Astrocyte (in vitro differentiated cells and primary cell): Measurements from ENCODE around the gene MOG. TPM values are rescaled to one million over a fixed set of nuclear protein-coding genes. Genes with fewer than 3 reads are reported as not detected.

ENCODE experiments used
- DNase-seq: peaks from one replicate; pipeline ENCODE4 v3.0.0-alpha.2; 2010; ENCODE audit warnings: low read depth
- FAIRE-seq: peaks from 2 replicates; lab custom pipeline; 2011; peaks lifted over from hg19 to GRCh38; lab: Jason Lieb, UNC
- H2AFZ ChIP-seq: 2 replicates; pipeline ENCODE4 v1.6.0; 2012; ENCODE audit warnings: low read depth, low read length, inconsistent platforms
- H3K27ac ChIP-seq: 2 replicates; pipeline ENCODE4 v1.5.1; 2011; ENCODE audit warnings: low read depth, low read length, inconsistent platforms
- H3K27me3 ChIP-seq: 2 replicates; pipeline ENCODE4 v1.6.0; 2011; ENCODE audit warnings: low read length, inconsistent platforms; ENCODE audit not compliant: insufficient read depth
- H3K36me3 ChIP-seq: 2 replicates; pipeline ENCODE4 v1.5.1; 2011; ENCODE audit warnings: low read length, inconsistent platforms; ENCODE audit not compliant: insufficient read depth
- H3K4me1 ChIP-seq: 2 replicates; pipeline ENCODE4 v1.5.1; 2011; ENCODE audit warnings: low read length, inconsistent platforms; ENCODE audit not compliant: insufficient read depth
- H3K4me2 ChIP-seq: 2 replicates; pipeline ENCODE4 v1.6.0; 2012; ENCODE audit warnings: low read length, inconsistent platforms
- H3K4me3 ChIP-seq: 2 replicates; pipeline ENCODE4 v1.5.1; 2011; ENCODE audit warnings: low read depth, mild to moderate bottlenecking, low read length, inconsistent platforms; ENCODE audit not compliant: insufficient read depth
- H3K79me2 ChIP-seq: 2 replicates; pipeline ENCODE4 v1.6.0; 2012; ENCODE audit warnings: mild to moderate bottlenecking, low read length, inconsistent platforms; ENCODE audit not compliant: insufficient read depth
- H3K9ac ChIP-seq: 2 replicates; pipeline ENCODE4 v1.6.0; 2012; ENCODE audit warnings: mild to moderate bottlenecking, low read length, inconsistent platforms
- H3K9me3 ChIP-seq: 2 replicates; pipeline ENCODE4 v1.5.1; 2012; ENCODE audit warnings: low read depth, mild to moderate bottlenecking, low read length, inconsistent platforms; ENCODE audit not compliant: insufficient read depth
- H4K20me1 ChIP-seq: 2 replicates; pipeline ENCODE4 v1.6.0; 2012; ENCODE audit warnings: low read length, inconsistent platforms; ENCODE audit not compliant: insufficient read depth
- H3K27ac Mint-ChIP-seq: one replicate; pipeline ENCODE4 v1.8.0; 2021; ENCODE audit warnings: mild to moderate bottlenecking, mixed read lengths; ENCODE audit not compliant: unreplicated experiment
- H3K27me3 Mint-ChIP-seq: one replicate; pipeline ENCODE4 v1.8.0; 2021; ENCODE audit warnings: low read depth, mixed read lengths; ENCODE audit not compliant: unreplicated experiment
- H3K36me3 Mint-ChIP-seq: one replicate; pipeline ENCODE4 v1.8.0; 2021; ENCODE audit warnings: low read depth, mixed read lengths; ENCODE audit not compliant: unreplicated experiment
- H3K4me1 Mint-ChIP-seq: one replicate; pipeline ENCODE4 v1.8.0; 2021; ENCODE audit warnings: low read depth, mixed read lengths; ENCODE audit not compliant: unreplicated experiment
- H3K4me3 Mint-ChIP-seq: one replicate; pipeline ENCODE4 v1.8.0; 2021; ENCODE audit warnings: mild to moderate bottlenecking, moderate library complexity, mixed read lengths; ENCODE audit not compliant: unreplicated experiment
- H3K9me3 Mint-ChIP-seq: one replicate; pipeline ENCODE4 v1.8.0; 2021; ENCODE audit warnings: mild to moderate bottlenecking, mixed read lengths; ENCODE audit not compliant: unreplicated experiment
- EZH2 ChIP-seq: IDR thresholded peaks from 2 replicates; pipeline ENCODE4 v1.6.1; 2012; ENCODE audit warnings: mild to moderate bottlenecking, low read length, inconsistent platforms; ENCODE audit not compliant: insufficient read depth
- total RNA-seq: library from RNA; stranded (reverse); gene quantifications from 2 replicates; pipeline ENCODE4 v1.2.1, GENCODE V29; 2021
- TF ChIP-seq, protein P1 (sequence below): IDR thresholded peaks from 2 replicates; pipeline ENCODE4 v1.5.1; 2011; ENCODE audit warnings: low read depth, mild to moderate bottlenecking, inconsistent platforms, low read length, moderate library complexity; ENCODE audit not compliant: insufficient read depth

Gene MOG
- total RNA-seq, 1 donor from 2014 or later, result not detected

DNA sequence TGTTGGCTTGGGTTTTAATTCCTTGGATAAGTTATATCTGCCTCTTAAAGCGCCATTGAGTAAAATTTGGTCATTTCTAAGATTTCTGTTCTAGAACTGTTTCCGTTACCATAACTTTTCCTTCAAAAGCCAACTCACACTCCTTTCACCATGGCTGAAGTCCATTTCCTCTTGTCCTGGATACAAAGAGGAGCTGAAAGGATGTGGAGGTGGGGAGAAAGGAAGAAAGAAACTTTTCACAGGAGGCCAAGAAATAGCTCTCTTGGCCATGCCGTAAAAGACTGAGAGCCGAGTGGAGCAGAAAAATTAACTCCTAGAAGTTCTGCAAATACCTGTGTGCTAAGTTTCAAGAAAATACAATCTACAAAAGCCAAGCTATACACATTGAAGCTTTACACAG is 45.5 kb upstream of the MOG start:
- H4K20me1 ChIP-seq, result no peaks in the 10 kb centered on the region
- no peaks in the 10 kb centered on the region for H3K9me3 ChIP-seq
- H3K4me3 ChIP-seq, result no peak overlapping the region
- H3K4me2 ChIP-seq, result no peak overlapping the region
- Mint-ChIP-seq H3K9me3 (no peaks in the 10 kb centered on the region), H3K27me3 (no peaks in the 10 kb centered on the region), H3K36me3 (peaks cover 41% of the 10 kb centered on the region), H3K27ac (no peak overlapping the region), H3K4me1 (peaks cover 16% of the 10 kb centered on the region), H3K4me3 (no peak overlapping the region)
- no peak overlapping the region for H2AFZ ChIP-seq
- no peak overlapping the region for H3K9ac ChIP-seq
- TF ChIP-seq, protein P1, sequence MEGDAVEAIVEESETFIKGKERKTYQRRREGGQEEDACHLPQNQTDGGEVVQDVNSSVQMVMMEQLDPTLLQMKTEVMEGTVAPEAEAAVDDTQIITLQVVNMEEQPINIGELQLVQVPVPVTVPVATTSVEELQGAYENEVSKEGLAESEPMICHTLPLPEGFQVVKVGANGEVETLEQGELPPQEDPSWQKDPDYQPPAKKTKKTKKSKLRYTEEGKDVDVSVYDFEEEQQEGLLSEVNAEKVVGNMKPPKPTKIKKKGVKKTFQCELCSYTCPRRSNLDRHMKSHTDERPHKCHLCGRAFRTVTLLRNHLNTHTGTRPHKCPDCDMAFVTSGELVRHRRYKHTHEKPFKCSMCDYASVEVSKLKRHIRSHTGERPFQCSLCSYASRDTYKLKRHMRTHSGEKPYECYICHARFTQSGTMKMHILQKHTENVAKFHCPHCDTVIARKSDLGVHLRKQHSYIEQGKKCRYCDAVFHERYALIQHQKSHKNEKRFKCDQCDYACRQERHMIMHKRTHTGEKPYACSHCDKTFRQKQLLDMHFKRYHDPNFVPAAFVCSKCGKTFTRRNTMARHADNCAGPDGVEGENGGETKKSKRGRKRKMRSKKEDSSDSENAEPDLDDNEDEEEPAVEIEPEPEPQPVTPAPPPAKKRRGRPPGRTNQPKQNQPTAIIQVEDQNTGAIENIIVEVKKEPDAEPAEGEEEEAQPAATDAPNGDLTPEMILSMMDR, result no peak
- no peak for TF ChIP-seq EZH2
- H3K79me2 ChIP-seq, result no peaks in the 10 kb centered on the region
- no peaks in the 10 kb centered on the region for H3K4me1 ChIP-seq
- no peaks in the 10 kb centered on the region for H3K27me3 ChIP-seq
- DNase-seq (no peak), FAIRE-seq (no peak)
- peaks cover 43% of the 10 kb centered on the region for H3K36me3 ChIP-seq
- no peak overlapping the region for H3K27ac ChIP-seq

DNA sequence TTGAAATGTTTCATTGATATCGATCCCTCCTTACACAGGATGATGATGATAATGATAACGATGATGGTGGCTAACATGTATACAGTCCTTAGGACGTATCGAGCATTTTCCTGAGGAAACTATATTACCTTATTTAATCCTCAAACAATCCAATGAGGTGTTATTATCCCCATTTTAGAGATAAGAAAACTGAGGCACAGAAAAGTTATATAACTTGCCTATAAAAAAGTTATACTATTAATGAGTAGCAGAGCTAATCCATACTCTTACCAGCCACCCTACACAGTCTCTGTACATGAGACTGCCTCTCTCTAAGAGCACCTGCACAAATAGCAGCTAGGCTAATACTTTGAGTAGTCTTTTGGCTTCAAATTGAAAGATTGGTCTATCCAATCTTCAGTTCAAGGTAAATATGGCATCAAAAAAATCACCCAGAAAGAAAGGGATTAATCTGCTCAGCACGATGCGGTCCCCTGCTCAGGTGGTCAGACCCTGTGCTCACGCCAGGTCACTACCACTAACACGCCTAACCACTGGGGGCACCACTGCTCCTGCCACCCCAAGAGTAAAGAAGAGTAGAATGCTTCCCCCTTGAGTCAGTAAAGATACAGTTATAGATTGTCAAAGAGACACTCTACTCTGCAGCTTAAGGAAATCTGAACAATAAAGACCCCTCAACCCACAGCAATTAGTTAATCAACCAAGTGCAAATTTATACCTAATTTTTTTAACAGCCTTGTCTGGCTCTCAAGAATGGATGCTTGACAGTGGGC is 38.9 kb upstream of the MOG start:
- Mint-ChIP-seq H3K9me3 (no peaks in the 10 kb centered on the region), H3K36me3 (peaks cover 45% of the 10 kb centered on the region)
- no peak overlapping the region for H3K4me3 ChIP-seq

More for the DNA sequence above, 38.9 kb upstream of the MOG start:
- DNase-seq, result no peak
- no peak overlapping the region for H3K27ac Mint-ChIP-seq
- H3K27me3 ChIP-seq, result no peaks in the 10 kb centered on the region
- H3K36me3 ChIP-seq, result peaks cover 34% of the 10 kb centered on the region
- no peaks in the 10 kb centered on the region for H3K79me2 ChIP-seq
- peaks cover 4% of the 10 kb centered on the region for H3K4me1 ChIP-seq
- H3K4me2 ChIP-seq, result no peak overlapping the region
- H3K4me3 Mint-ChIP-seq, result no peak overlapping the region
- H3K9me3 ChIP-seq, result no peaks in the 10 kb centered on the region
- no peak overlapping the region for H3K9ac ChIP-seq
- FAIRE-seq, result no peak
- H3K4me1 Mint-ChIP-seq, result peaks cover 17% of the 10 kb centered on the region
- no peak overlapping the region for H2AFZ ChIP-seq
- no peak overlapping the region for H3K27ac ChIP-seq
- peaks cover 16% of the 10 kb centered on the region for H4K20me1 ChIP-seq
- no peaks in the 10 kb centered on the region for H3K27me3 Mint-ChIP-seq
- no peak for TF ChIP-seq EZH2
- TF ChIP-seq, protein P1, result no peak
